Liver (tissue), 3 donors: ENCODE results near the gene ITPKB.

Experiments used
- CTCF ChIP-seq: fragments of 150-350 bp; IDR thresholded peaks from 2 replicates; pipeline ENCODE4 v1.5.1; 2017; ENCODE audit warnings: improper control_type of control experiment, low read depth, low read length; ENCODE audit not compliant: missing input control
- EGR1 ChIP-seq, 2 donors: IDR thresholded peaks; 2 replicates each; pipeline ENCODE4 v1.6.1; 2016 to 2018; ENCODE audit warnings: antibody characterized with exemption in 2 of 2, low read depth in 2 of 2
- GABPA ChIP-seq, 2 donors: IDR thresholded peaks in 1 of 2; conservative IDR thresholded peaks in 1 of 2; 2 replicates each; pipeline ENCODE4 v1.6.1; 2016; ENCODE audit warnings: antibody characterized with exemption in 2 of 2, mild to moderate bottlenecking in 1 of 2, moderate library complexity in 1 of 2
- HNF4A ChIP-seq, 2 donors: conservative IDR thresholded peaks; 2 replicates each; pipeline ENCODE4 v1.6.1; 2016; ENCODE audit warnings: antibody characterized with exemption in 2 of 2, mild to moderate bottlenecking in 2 of 2
- JUND ChIP-seq, 2 donors: IDR thresholded peaks; 2 replicates each; pipeline ENCODE4 v1.6.1; 2016; ENCODE audit warnings: antibody characterized with exemption in 2 of 2
- MAX ChIP-seq: IDR thresholded peaks from 2 replicates; pipeline ENCODE4 v1.6.1; 2016; ENCODE audit warnings: antibody characterized with exemption
- RAD21 ChIP-seq, 2 donors: IDR thresholded peaks; 2 replicates each; pipeline ENCODE4 v1.6.1; 2016; ENCODE audit warnings: antibody characterized with exemption in 2 of 2, mild to moderate bottlenecking in 2 of 2
- REST ChIP-seq: IDR thresholded peaks from 2 replicates; pipeline ENCODE4 v1.6.1; 2016; ENCODE audit warnings: antibody characterized with exemption, mild to moderate bottlenecking
- RXRA ChIP-seq, 2 donors: IDR thresholded peaks; 2 replicates each; pipeline ENCODE4 v1.6.1; 2017 to 2018; ENCODE audit warnings: antibody characterized with exemption in 2 of 2, mild to moderate bottlenecking in 1 of 2
- SP1 ChIP-seq: IDR thresholded peaks from 2 replicates; pipeline ENCODE4 v1.6.1; 2018; ENCODE audit warnings: antibody characterized with exemption, mild to moderate bottlenecking
- TAF1 ChIP-seq: conservative IDR thresholded peaks from 2 replicates; pipeline ENCODE4 v1.6.1; 2016; ENCODE audit warnings: antibody characterized with exemption, mild to moderate bottlenecking
- YY1 ChIP-seq: IDR thresholded peaks from 2 replicates; pipeline ENCODE4 v1.6.1; 2016; ENCODE audit warnings: antibody characterized with exemption, mild to moderate bottlenecking
- ZBTB33 ChIP-seq: IDR thresholded peaks from 2 replicates; pipeline ENCODE4 v1.6.1; 2016; ENCODE audit warnings: antibody characterized with exemption
- donor health status: healthy.
- donor health status: healthy.

- TF ChIP-seq CTCF: no peak
- no peak for TF ChIP-seq JUND (IDR thresholded peaks at IDR 0.05)
- no peak for TF ChIP-seq REST
- TF ChIP-seq MAX: no peak
- TF ChIP-seq TAF1: no peak
- no peak for TF ChIP-seq EGR1 (IDR thresholded peaks at IDR 0.05; ENCODE audit: low read depth in 2 of 2)
- TF ChIP-seq RAD21 (IDR thresholded peaks at IDR 0.05): no peak
- no peak for TF ChIP-seq ZBTB33
- TF ChIP-seq RXRA (IDR thresholded peaks at IDR 0.05): no peak
- no peak for TF ChIP-seq HNF4A (conservative IDR thresholded peaks at IDR 0.05)
- TF ChIP-seq GABPA (IDR thresholded peaks at IDR 0.05 in 1 of 2, conservative IDR thresholded peaks at IDR 0.05 in 1 of 2): no peak
- no peak for TF ChIP-seq YY1
- no peak for TF ChIP-seq SP1
These were observed 57.2 kb downstream of the ITPKB start for GRCh38 chr1:226681652-226682493.
